Activated T-cell treated with anti-CD3 and anti-CD28 coated beads, Interleukin-2, amount 50 U/mL, for 72 hours (primary cell): ENCODE data around the gene APPBP2. TPM values are rescaled to one million over a fixed set of nuclear protein-coding genes. Genes with fewer than 3 reads are reported as not detected.

Experiments used
- ATAC-seq, 2 donors: fragments of 150-1000 bp; cut with Tn5 transposase; replicated peaks in 1 of 2; 2 replicates each; pipeline ENCODE4 v1.10.0; 2021; ENCODE audit warnings: moderate library complexity in 2 of 2, mild to moderate bottlenecking in 1 of 2
- DNase-seq, 2 donors: peaks; one replicate each; pipeline ENCODE4 v3.0.0; 2021 to 2022; ENCODE audit warnings: mixed read lengths in 1 of 2
- H3K27ac Mint-ChIP-seq: one replicate; pipeline ENCODE4 v1.8.0; 2022; ENCODE audit warnings: mild to moderate bottlenecking, moderate library complexity, mixed read lengths
- H3K27me3 Mint-ChIP-seq: one replicate; pipeline ENCODE4 v1.8.0; 2022; ENCODE audit warnings: low read depth, mixed read lengths
- H3K36me3 Mint-ChIP-seq, 2 donors: one replicate each; pipeline ENCODE4 v1.8.0; 2022; ENCODE audit warnings: mixed read lengths in 2 of 2, mild to moderate bottlenecking in 1 of 2; ENCODE audit not compliant: insufficient read depth in 2 of 2
- H3K4me1 Mint-ChIP-seq: one replicate; pipeline ENCODE4 v1.8.0; 2022; ENCODE audit warnings: low read depth, mixed read lengths
- H3K4me3 Mint-ChIP-seq, 2 donors: one replicate each; pipeline ENCODE4 v1.8.0; 2022; ENCODE audit warnings: mild to moderate bottlenecking in 2 of 2, mixed read lengths in 2 of 2, moderate library complexity in 2 of 2
- H3K9me3 Mint-ChIP-seq, 2 donors: one replicate each; pipeline ENCODE4 v1.8.0; 2022; ENCODE audit warnings: mixed read lengths in 2 of 2
- total RNA-seq, 2 donors: library from RNA; stranded (reverse); gene quantifications; one replicate each; pipeline ENCODE4 v1.2.3, GENCODE V29; 2022

The APPBP2 gene
- total RNA-seq, 2 donors from 2014 or later, result 29.4 to 29.6 TPM

GRCh38 chr17:60463157-60463835 is 62.7 kb downstream of the APPBP2 start:
- no peaks in the 10 kb centered on the region for H3K9me3 Mint-ChIP-seq
- ATAC-seq (no peak), DNase-seq (no peak)
- no peak overlapping the region for H3K27ac Mint-ChIP-seq
- no peak overlapping the region for H3K4me3 Mint-ChIP-seq
- H3K4me1 Mint-ChIP-seq, result no peaks in the 10 kb centered on the region
- peaks cover 0 to 5% of the 10 kb centered on the region in 2 donors for H3K36me3 Mint-ChIP-seq
- no peaks in the 10 kb centered on the region for H3K27me3 Mint-ChIP-seq

DNA sequence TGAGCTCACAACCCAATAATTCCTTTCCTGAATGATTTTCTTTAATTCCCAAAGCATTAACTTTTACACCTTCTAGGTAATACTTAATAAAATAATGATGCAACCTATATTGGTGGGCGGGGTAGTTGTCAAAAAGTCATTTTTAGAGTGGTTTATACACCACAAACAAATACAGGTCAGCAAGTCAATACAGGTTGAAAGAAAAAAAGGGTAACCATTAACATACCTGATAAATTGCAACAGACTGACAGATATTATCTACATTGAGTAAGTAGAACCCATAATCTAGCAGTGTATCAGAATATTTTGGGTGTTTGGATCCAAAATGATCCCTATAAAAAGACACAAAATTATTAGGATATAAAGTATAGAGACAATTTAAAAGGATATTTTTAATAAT is 64.5 kb downstream of the APPBP2 start:
- Mint-ChIP-seq H3K4me3 (no peak overlapping the region), H3K36me3 (peaks cover 0 to 11% of the 10 kb centered on the region in 2 donors), H3K27ac (no peak overlapping the region), H3K4me1 (no peaks in the 10 kb centered on the region), H3K27me3 (no peaks in the 10 kb centered on the region), H3K9me3 (no peaks in the 10 kb centered on the region)
- no peak for ATAC-seq
- no peak for DNase-seq

GRCh38 chr17:60457148-60457547 is 68.9 kb downstream of the APPBP2 start:
- Mint-ChIP-seq H3K4me1 (no peaks in the 10 kb centered on the region), H3K36me3 (peaks cover 0 to 13% of the 10 kb centered on the region in 2 donors), H3K27ac (no peak overlapping the region)

DNA sequence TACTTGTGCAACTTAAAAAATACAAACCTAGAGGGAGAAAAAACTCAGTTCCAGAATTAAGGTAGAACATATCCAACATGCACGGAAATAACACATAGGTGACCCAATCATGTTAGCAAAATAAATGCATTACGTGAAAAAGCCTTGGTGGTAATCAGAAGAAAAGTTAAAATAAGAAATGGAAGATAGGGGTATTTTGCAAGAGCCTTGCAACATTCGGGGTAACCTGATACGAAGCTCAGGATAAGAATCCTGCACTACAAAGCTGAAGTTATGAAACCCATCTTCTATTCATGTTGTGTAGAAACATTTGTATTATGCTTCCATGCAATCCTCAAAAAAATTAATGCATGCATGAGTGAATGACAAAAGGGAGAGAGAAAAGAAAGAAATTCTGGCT is 70.7 kb downstream of the APPBP2 start:
- DNase-seq, result no peak
- Mint-ChIP-seq H3K9me3 (no peaks in the 10 kb centered on the region), H3K4me3 (no peak overlapping the region), H3K36me3 (peaks cover 0 to 19% of the 10 kb centered on the region in 2 donors), H3K4me1 (no peaks in the 10 kb centered on the region), H3K27me3 (no peaks in the 10 kb centered on the region), H3K27ac (no peak overlapping the region)
- no peak for ATAC-seq

More at GRCh38 chr17:60457148-60457547, 68.9 kb downstream of the APPBP2 start:
- ATAC-seq (no peak), DNase-seq (no peak)
- Mint-ChIP-seq H3K27me3 (no peaks in the 10 kb centered on the region), H3K9me3 (no peaks in the 10 kb centered on the region), H3K4me3 (no peak overlapping the region)

DNA sequence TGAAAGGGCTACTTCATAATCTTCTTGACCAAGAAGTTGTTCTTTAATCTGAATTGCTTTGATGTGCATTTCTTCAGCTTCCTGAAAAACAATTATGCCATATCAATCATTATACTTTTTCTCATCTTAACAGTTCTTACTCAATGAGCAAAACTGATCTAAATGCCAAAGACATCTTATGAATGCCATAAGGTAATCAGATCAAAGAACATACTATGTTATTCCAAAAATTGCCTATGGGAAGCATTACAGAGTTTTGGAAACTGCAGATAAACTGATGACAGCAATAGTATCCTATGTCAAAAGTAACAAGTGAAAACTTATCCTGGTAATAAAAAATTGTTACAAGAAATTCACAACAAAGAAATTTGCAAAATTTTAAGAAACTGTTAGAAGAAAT is 74.1 kb downstream of the APPBP2 start:
- H3K4me3 Mint-ChIP-seq, result no peak overlapping the region
- H3K9me3 Mint-ChIP-seq, result no peaks in the 10 kb centered on the region
- H3K27ac Mint-ChIP-seq, result no peak overlapping the region
- ATAC-seq, result no peak
- no peaks in the 10 kb centered on the region for H3K4me1 Mint-ChIP-seq
- peaks cover 0 to 8% of the 10 kb centered on the region in 2 donors for H3K36me3 Mint-ChIP-seq
- H3K27me3 Mint-ChIP-seq, result no peaks in the 10 kb centered on the region
- no peak for DNase-seq

- Mint-ChIP-seq H3K9me3 (no peaks in the 10 kb centered on the region), H3K4me1 (no peaks in the 10 kb centered on the region), H3K27me3 (no peaks in the 10 kb centered on the region), H3K4me3 (no peak overlapping the region), H3K36me3 (peaks cover 0 to 6% of the 10 kb centered on the region in 2 donors), H3K27ac (no peak overlapping the region)
- DNase-seq (no peak), ATAC-seq (no peak)
These were observed 75.0 kb downstream of the APPBP2 start for GRCh38 chr17:60451071-60451470.

DNA sequence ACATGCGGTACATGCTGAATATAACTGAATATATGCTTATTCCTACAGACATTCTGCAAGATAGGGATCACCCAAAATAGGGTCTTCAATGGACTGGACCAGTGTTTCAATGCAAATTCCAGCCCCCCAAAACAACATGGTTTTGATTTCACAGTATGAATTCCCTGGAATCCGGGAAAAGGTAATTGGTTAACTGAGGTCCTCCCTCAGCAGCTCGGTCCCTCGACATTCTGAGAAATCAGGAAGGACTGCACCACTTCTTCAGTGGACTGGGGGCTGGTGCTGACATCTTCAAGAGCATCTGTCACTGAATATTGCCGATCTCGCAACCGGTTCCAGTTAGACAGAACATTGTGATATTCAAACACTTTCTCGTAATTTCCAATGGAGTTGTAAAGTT is 78.7 kb downstream of the APPBP2 start:
- Mint-ChIP-seq H3K36me3 (peaks cover 0 to 6% of the 10 kb centered on the region in 2 donors), H3K27me3 (no peaks in the 10 kb centered on the region), H3K9me3 (no peaks in the 10 kb centered on the region), H3K4me3 (no peak overlapping the region), H3K27ac (no peak overlapping the region), H3K4me1 (no peaks in the 10 kb centered on the region)
- DNase-seq (no peak), ATAC-seq (no peak)

DNA sequence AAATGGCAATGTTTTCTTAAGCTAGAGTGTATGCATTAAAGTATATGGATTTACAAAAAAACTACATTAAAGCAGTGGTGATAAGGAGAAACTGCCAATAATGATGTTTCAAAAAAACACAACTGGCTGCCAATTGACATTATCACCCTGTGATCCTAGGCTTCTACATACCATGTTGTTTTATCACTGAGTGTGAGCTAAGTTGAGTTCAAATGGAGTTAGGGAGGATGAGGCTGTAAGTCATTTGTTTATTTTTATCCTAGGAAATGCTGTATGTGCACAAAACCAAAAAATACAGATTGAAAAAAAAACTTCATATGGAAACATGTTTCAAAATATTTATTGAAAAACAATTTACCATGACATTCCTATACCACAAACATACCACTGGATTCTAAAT is 80.9 kb downstream of the APPBP2 start:
- Mint-ChIP-seq H3K36me3 (no peaks in the 10 kb centered on the region), H3K9me3 (no peaks in the 10 kb centered on the region), H3K4me1 (no peaks in the 10 kb centered on the region), H3K27ac (no peak overlapping the region), H3K4me3 (no peak overlapping the region), H3K27me3 (no peaks in the 10 kb centered on the region)
- DNase-seq (no peak), ATAC-seq (no peak)

- H3K27ac Mint-ChIP-seq, result no peak overlapping the region
These were observed 82.3 kb downstream of the APPBP2 start for GRCh38 chr17:60443713-60444112.

DNA sequence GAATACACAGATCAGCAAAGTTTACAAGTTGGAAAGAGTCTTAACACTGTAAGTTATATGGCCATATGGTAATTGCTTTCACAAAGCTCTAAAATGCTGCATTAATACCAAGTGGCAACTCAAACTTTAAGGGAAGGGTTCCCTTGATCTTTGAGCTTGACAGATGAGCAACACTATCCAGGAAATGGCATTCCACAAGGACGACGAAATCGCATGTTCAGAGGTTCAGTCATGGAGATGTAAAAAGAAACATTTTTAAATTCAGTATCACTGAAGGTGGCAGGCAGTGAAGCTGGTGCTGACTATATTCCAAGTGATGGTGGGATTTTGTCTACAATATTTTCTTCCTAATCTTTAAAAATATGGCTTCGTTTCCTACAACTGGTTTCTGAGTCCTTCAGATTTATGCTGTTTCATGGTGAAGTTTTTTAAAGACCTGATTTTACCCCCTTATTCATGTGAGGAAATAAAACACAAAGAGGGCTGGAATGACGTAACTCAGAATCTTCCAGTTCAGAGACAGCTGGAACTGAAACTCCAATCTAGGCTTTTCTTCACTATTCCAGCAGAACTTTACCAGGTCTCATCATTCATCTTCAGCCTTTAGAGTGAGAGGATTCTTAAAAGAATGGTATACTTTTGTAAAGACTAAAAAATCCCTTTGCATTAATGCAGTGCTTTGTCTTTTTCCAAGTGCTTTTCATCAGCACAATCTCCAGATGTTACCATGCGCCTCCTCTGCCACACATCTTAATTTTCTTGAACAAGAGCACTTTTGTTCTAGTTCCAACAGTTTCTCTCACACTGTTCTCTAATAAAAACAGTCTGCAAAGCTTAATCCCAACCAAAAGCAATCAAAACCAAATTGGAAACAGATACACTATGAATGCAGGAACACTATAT is 83.5 kb downstream of the APPBP2 start:
- Mint-ChIP-seq H3K36me3 (no peaks in the 10 kb centered on the region), H3K4me3 (no peak overlapping the region), H3K27ac (no peak overlapping the region), H3K9me3 (no peaks in the 10 kb centered on the region), H3K4me1 (no peaks in the 10 kb centered on the region), H3K27me3 (no peaks in the 10 kb centered on the region)
- DNase-seq (no peak), ATAC-seq (no peak)

More at GRCh38 chr17:60443713-60444112, 82.3 kb downstream of the APPBP2 start:
- H3K9me3 Mint-ChIP-seq, result no peaks in the 10 kb centered on the region
- no peaks in the 10 kb centered on the region for H3K27me3 Mint-ChIP-seq
- H3K4me3 Mint-ChIP-seq, result no peak overlapping the region
- ATAC-seq (no peak), DNase-seq (no peak)
- H3K4me1 Mint-ChIP-seq, result no peaks in the 10 kb centered on the region
- H3K36me3 Mint-ChIP-seq, result no peaks in the 10 kb centered on the region

DNA sequence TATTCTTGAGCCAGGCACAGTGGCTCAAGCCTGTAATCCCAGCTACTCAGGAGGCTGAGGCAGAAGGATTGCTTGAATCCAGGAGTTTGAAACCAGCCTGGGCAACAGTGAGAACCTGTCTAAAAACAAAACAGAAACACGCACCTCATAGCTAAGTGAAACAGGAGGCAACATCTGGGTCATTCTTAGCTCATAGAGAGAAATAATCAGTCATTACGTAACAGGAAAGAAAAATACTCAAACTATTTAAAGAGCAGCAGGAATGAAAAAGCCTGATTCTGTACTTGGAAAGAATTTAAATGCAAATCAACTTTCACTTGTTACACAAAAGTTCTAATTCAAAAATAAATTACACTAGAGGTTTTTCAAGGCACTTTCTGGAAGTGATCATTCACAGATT is 86.5 kb downstream of the APPBP2 start:
- ATAC-seq, result no peak
- no peak overlapping the region for H3K4me3 Mint-ChIP-seq

GRCh38 chr17:60436676-60437075 is 89.4 kb downstream of the APPBP2 start:
- no peak overlapping the region for H3K4me3 Mint-ChIP-seq
- no peak overlapping the region for H3K27ac Mint-ChIP-seq
- H3K4me1 Mint-ChIP-seq, result no peaks in the 10 kb centered on the region
- DNase-seq, result no peak
- no peak for ATAC-seq
- H3K27me3 Mint-ChIP-seq, result peaks cover 4% of the 10 kb centered on the region
- peaks cover 0 to 2% of the 10 kb centered on the region in 2 donors for H3K9me3 Mint-ChIP-seq
- H3K36me3 Mint-ChIP-seq, result peaks cover 3% of the 10 kb centered on the region in 2 donors

More for the DNA sequence above, 86.5 kb downstream of the APPBP2 start:
- Mint-ChIP-seq H3K27me3 (peaks cover 4% of the 10 kb centered on the region), H3K9me3 (no peaks in the 10 kb centered on the region), H3K27ac (no peak overlapping the region), H3K36me3 (no peaks in the 10 kb centered on the region), H3K4me1 (no peaks in the 10 kb centered on the region)
- DNase-seq, result no peak
